SK-N-SH treated with all-trans-retinoic acid at 6 μM for 48 hours (cell line): ENCODE measurements around the gene AVL9.
"Not testable (repeated sequence)": the region's sequence is repeated elsewhere in the genome, so short reads cannot be mapped to it uniquely, and the experiment has no call there.

Source experiments
- BACH2 ChIP-seq: fragments of 250-450 bp; sonication (Bioruptor Pico); IDR thresholded peaks from 2 replicates; pipeline ENCODE4 v1.9.0; 2021; ENCODE audit warnings: mild to moderate bottlenecking, borderline replicate concordance
- RARB ChIP-seq: fragments of 250-450 bp; sonication (Bioruptor Pico); IDR thresholded peaks from 2 replicates; pipeline ENCODE4 v1.8.0; 2021; ENCODE audit warnings: mild to moderate bottlenecking, moderate library complexity

GRCh38 chr7:32499755-32500154 lies 4.5 kb downstream of the AVL9 start:
- not testable (repeated sequence) for TF ChIP-seq RARB, BACH2 (CRISPR knock-in tag)
